DLD1 (cell line): Measurements from ENCODE around the gene PLEKHA1.

Experiments
- in situ Hi-C: cut with HindIII; loops from 2 replicates; pipeline ENCODE4 v1.10.0; 2017; ENCODE audit warnings: low sequenced_read_pairs

PLEKHA1 gene

GRCh38 chr10:122375679-122376160 lies 1.2 kb downstream of the PLEKHA1 start:
- in situ Hi-C loops = no loop called here

- in situ Hi-C loops = no loop called here
Measured at GRCh38 chr10:122376364-122376961, 2.0 kb downstream of the PLEKHA1 start.

GRCh38 chr10:122379041-122379440 lies 4.5 kb downstream of the PLEKHA1 start:
- in situ Hi-C loops = no loop called here

GRCh38 chr10:122379537-122379936 lies 5.0 kb downstream of the PLEKHA1 start:
- in situ Hi-C loops = no loop called here

- in situ Hi-C loops = no loop called here
Measured at GRCh38 chr10:122380703-122381102, 6.2 kb downstream of the PLEKHA1 start.

GRCh38 chr10:122381680-122382079 lies 7.2 kb downstream of the PLEKHA1 start:
- in situ Hi-C loops = no loop called here

- in situ Hi-C loops = no loop called here
Measured at GRCh38 chr10:122386514-122386913, 12.0 kb downstream of the PLEKHA1 start.

- in situ Hi-C loops = no loop called here
Measured at GRCh38 chr10:122387572-122387971, 13.1 kb downstream of the PLEKHA1 start.

GRCh38 chr10:122388287-122388997 lies 13.9 kb downstream of the PLEKHA1 start:
- in situ Hi-C loops = no loop called here

- in situ Hi-C loops = no loop called here
Measured at GRCh38 chr10:122390271-122390670, 15.8 kb downstream of the PLEKHA1 start.

GRCh38 chr10:122390679-122391078 lies 16.2 kb downstream of the PLEKHA1 start:
- in situ Hi-C loops = no loop called here

GRCh38 chr10:122391875-122392274 lies 17.4 kb downstream of the PLEKHA1 start:
- in situ Hi-C loops = no loop called here

GRCh38 chr10:122392835-122393234 lies 18.3 kb downstream of the PLEKHA1 start:
- in situ Hi-C loops = no loop called here

- in situ Hi-C loops = no loop called here
Measured at GRCh38 chr10:122393288-122393687, 18.8 kb downstream of the PLEKHA1 start.

GRCh38 chr10:122402548-122403131 lies 28.1 kb downstream of the PLEKHA1 start:
- in situ Hi-C loops = no loop called here

GRCh38 chr10:122404576-122404975 lies 30.1 kb downstream of the PLEKHA1 start:
- in situ Hi-C loops = no loop called here

GRCh38 chr10:122407375-122408125 lies 33.0 kb downstream of the PLEKHA1 start:
- in situ Hi-C loops = no loop called here

GRCh38 chr10:122413327-122413726 lies 38.8 kb downstream of the PLEKHA1 start:
- in situ Hi-C loops = no loop called here

GRCh38 chr10:122417667-122418066 lies 43.2 kb downstream of the PLEKHA1 start:
- in situ Hi-C loops = no loop called here

GRCh38 chr10:122419016-122419415 lies 44.5 kb downstream of the PLEKHA1 start:
- in situ Hi-C loops = no loop called here

- in situ Hi-C loops = no loop called here
Measured at GRCh38 chr10:122419876-122420623, 45.5 kb downstream of the PLEKHA1 start.
